SK-N-SH (cell line): ENCODE results near the gene TEKT5.

ENCODE experiments used
- CTCF ChIP-seq: fragments of 200-600 bp; sonication (generic); IDR thresholded peaks from 2 replicates; pipeline ENCODE4 v1.6.1; 2017; ENCODE audit warnings: antibody characterized with exemption, mild to moderate bottlenecking, moderate library complexity
- EP300 ChIP-seq, 2 experiments: IDR thresholded peaks; 2 replicates each; pipeline versions ENCODE4 v1.4.0 to v1.6.1; 2012; ENCODE audit warnings: borderline replicate concordance in 1 of 2, low read depth in 1 of 2, low read length in 1 of 2
- POLR2AphosphoS5 ChIP-seq: IDR thresholded peaks from 2 replicates; pipeline ENCODE4 v1.6.1; 2012; ENCODE audit warnings: low read depth, low read length
- TAF1 ChIP-seq: IDR thresholded peaks from 2 replicates; pipeline ENCODE4 v1.6.1; 2012; ENCODE audit warnings: low read depth, mild to moderate bottlenecking, low read length, moderate library complexity, borderline replicate concordance

DNA sequence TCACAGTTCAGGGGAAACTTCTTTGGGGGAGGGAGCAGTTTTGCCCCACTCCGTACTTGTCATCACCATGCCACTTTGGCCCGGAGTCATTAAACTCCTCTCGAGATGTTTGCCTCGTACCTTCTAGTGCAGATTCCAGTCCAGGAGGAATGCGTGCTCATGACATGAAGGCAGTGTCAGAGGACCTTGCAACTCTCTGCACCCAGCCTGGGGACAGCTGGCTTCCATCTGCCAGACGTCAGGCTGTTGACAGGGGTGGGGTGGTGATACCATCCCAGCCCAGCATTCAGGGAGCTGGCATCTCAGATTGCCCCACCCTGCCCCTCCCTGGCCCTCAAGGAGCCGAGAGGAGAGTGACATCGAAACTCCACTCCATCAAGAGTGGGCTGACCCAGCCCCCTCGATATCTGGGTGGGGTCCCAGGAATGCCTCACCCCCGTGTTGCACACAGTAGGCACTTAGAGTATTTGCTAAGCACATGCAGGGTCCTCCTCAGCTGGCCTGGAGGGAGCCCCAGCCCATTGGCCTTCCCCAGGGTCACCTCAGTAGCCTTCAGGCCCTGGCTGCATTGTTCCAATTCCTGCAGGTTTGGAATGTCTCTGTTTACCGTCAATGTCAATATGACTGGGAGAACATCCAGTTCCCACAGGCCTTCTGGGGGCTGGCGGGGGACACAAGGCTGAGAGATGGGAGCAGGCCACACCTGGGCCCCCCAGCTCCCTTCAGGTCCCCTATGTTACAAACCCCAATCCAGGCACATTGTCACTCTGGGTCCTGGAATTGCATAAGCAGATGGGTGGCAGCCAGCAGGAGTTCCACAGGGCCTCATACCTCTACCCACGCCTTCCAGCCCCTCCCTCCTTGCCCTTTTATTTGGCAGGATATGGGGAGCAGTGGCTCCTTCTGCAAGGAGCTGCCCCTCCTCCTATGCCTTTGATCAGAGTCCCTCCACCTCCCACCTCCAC lies 93.0 kb downstream of the TEKT5 start:
- no peak for TF ChIP-seq CTCF
- TF ChIP-seq EP300 (IDR thresholded peaks at IDR 0.05; ENCODE audit: borderline replicate concordance in 1 of 2, low read depth in 1 of 2, low read length in 1 of 2) = no peak
- no peak for TF ChIP-seq TAF1
- TF ChIP-seq POLR2AphosphoS5 = no peak
